Smooth muscle cell of the brain vasculature (primary cell): ENCODE results near the gene RYR2.

Experiments
- DNase-seq: peaks from one replicate; pipeline ENCODE4 v3.0.0-alpha.2; 2012; ENCODE audit warnings: low read depth, low spot score

The RYR2 gene

GRCh38 chr1:237041795-237042525 is at the start of gene RYR2:
TSS of gene RYR2 (plus strand) at chr1:237042184. CDS start at chr1:237042522, 338 bp downstream.
- no peak for DNase-seq

DNA sequence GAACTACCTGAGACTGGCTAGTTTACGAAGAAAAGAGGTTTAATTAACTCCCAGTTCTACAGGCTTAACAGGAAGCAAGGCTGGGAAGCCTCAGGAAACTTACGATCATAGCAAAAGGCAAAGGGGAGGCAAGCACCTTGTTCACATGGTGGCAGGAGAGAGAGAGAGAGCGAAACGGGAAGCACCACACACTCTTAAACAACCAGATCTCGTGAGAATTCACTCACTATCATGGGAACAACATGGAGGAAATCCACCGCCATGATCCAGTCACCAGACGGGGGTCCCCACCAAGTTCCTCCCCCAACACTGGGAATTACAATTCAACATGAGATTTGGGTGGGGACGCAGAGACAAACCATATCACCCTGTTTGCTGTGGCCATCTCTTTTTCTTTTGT is 49.5 kb upstream of the RYR2 start:
- no peak for DNase-seq

GRCh38 chr1:236994450-236994849 is 47.5 kb upstream of the RYR2 start:
- DNase-seq, result no peak

DNA sequence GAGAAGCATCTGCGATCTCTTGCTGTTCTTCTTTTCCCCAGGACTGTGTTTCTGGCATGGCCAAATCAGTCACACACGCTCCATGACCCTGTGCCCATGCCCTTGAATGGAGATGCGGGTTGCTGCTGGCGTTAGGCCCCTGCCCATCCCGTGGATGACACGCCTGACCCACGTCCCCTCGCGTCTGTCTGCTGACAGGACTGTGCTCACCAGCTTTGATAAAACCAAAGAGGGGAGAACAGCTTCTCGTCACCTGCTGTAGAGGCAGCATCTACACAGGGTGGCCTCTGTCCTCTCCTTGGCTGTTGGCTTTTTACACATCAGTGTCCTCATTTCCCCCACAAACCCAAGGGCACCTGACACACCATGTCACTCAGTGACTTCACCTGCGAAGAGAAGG is 44.6 kb upstream of the RYR2 start:
- DNase-seq, result no peak

DNA sequence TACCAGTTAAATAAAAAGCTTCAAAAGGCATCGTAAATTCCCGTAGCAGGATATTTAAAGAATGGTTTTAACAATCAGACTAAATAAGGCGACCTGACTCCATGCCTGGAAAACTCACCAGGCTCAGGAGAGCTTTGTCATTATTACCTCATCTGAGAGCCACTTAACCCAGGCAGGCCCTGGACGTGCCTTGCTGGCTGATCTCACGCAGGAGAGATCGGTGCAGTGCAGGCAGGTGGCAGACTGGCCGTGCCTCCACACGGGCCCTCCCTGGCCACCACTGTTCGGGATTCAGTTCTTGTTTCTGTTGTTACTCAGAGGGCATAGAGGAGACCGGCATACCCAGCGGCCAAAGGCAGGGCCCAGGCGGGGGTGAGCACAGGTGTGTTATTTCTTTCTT is 44.1 kb upstream of the RYR2 start:
- DNase-seq, result no peak

DNA sequence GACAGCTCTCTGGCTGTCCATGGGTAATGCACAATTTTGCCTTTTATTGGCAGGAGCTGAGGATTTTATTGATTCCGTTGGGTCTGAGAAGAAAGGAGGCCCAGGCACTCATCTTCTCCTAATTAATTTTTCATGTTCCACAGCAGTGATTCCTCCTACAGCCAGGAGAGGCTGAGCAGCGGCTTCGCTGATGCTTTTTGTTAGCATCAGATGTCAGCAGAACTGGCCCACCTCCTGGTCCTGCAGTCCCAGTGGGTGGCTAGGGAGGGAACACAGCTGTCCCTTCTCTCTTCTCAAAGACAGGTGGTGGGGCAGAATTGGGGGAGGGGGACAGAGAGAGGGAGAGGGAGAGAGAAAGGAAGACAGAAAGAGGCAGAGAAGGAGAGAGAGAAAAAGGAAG is 43.4 kb upstream of the RYR2 start:
- no peak for DNase-seq

GRCh38 chr1:237000191-237000590 is 41.8 kb upstream of the RYR2 start:
- no peak for DNase-seq

- no peak for DNase-seq
These were observed 38.5 kb upstream of the RYR2 start for GRCh38 chr1:237003516-237003915.

DNA sequence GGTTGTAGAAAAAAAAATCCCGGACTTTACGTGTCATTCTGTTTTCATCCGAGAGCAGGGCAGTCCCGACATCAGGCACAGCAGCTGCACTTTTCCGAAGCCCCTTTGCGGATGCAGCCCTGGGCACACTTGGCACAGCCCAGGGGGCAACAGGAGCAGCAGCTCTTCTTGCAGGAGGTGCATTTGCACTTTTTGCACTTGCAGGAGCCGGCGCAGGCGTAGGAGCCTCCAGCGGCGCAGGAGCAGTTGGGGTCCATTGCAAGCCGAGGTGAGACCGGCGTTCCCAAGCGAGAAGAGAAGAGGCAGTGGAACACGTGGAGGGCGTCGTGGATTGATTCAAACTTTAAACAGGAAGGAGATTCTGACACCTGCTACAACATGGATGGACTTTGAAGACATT is 37.9 kb upstream of the RYR2 start, which contains the start of gene MT1HL1:
MT1HL1 (minus strand) TSS at position 326 of the 400 bp plus-strand sequence; CDS start at position 257, 69 bp downstream.
- DNase-seq, result no peak

DNA sequence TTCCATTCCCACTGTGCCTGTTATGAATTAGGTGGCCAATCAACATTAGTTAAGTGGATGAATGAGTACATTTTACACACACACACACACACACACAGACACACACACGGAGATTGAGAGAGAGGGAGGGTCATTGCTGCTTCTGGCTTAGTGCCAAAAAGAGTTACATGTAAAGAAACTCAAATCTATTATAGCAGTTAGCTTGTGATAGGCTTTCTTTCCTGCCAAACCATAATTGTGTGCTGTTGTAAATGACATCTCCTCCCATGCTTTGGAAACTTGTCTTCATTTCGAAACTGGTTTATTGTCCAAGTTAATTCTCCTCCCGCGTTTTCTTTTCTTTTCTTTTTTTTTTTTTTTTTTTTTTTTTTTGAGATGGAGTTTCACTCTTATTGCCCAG is 36.3 kb upstream of the RYR2 start:
- no peak for DNase-seq

- DNase-seq, result no peak
These were observed 34.7 kb upstream of the RYR2 start for GRCh38 chr1:237007147-237007881.

- DNase-seq, result no peak
These were observed 32.4 kb upstream of the RYR2 start for GRCh38 chr1:237009611-237010010.

GRCh38 chr1:237011432-237011831 is 30.6 kb upstream of the RYR2 start:
- DNase-seq, result no peak

GRCh38 chr1:237012361-237012760 is 29.6 kb upstream of the RYR2 start:
- DNase-seq, result no peak

GRCh38 chr1:237012788-237013383 is 29.1 kb upstream of the RYR2 start:
- peak; percentile 95 for DNase-seq

- DNase-seq, result no peak
These were observed 28.4 kb upstream of the RYR2 start for GRCh38 chr1:237013608-237014007.

- no peak for DNase-seq
These were observed 25.4 kb upstream of the RYR2 start for GRCh38 chr1:237016626-237017025.

DNA sequence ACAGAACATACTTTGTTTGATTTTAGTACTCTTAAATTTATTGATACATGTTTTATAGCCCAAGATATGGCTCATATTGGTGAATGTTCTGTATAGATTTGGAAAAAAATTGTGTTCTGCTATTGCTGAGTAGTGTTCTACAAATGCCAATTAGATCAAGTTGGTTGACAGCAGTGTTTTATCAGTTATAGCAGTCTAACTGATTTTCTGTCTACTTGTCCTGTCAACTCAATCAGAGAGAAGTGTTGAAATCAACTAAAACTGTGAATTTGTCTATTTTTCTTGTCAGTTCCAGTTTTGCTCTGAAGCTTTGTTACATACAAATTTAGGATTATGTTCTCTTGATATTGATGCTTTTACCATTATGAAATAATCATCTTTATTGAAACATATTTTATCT is 23.1 kb upstream of the RYR2 start:
- DNase-seq, result no peak

DNA sequence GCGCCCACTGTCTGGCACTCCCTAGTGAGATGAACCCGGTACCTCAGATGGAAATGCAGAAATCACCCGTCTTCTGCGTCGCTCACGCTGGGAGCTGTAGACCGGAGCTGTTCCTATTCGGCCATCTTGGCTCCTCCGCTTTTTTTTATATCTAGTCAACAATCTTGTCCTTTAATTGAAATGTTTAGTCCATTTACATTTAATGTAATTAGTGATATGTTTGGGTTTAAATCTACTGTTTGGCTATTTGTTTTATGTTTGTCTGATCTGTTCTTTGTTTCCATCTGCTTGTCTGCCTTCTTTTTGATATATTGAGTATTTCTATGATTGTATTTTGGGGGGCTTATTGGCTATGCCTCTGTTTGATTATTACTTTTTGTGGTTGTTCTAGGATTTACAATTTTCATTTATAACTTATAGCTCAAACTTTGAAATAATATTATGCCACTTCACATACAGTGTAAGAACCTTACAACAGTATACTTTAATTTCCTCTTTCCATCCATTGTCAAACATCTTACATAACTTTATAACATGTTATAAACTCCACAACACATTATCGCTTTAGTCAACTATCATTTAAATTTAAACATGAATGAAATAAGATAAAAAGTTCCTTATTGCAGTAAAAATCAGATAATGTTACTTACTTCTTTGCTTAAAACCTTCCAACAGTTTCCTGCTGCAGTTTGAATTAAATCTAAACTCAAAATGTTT is 16.5 kb upstream of the RYR2 start:
- no peak for DNase-seq

GRCh38 chr1:237029240-237029639 is 12.7 kb upstream of the RYR2 start:
- DNase-seq, result no peak

DNA sequence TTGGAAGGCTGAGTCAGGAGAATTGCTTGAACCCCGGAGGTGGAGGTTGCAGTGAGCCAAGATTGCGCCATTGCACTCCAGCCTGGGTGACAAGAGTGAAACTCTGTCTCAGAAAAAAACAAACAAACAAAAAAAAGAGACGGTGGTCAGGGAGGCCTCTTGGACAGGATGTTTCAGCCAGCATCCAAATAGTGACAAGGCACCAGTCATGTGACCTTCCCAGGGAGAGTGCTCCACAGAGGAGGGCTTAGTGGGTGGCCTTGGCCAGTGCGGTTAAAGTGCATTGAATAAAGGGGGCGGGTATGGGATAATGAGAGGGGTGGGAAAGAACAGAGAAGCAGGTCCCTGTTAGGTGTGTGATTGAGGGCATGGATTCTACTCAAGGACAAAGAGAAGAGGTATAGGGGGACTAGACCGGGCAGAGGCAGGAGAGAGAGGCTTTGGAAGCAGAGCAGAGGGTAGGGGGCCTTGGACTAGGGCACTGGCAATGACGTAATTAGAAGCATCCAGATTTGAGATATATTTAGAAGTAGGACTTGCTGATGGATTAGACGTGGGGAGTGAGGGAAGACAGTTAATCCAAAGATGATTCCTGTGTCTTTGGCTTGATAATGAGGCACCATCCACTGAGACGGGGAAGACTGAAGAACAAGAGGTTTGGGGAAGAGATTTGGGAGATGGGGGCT is 12.0 kb upstream of the RYR2 start:
- DNase-seq, result no peak

- no peak for DNase-seq
These were observed 10.5 kb upstream of the RYR2 start for GRCh38 chr1:237031480-237031879.
